Anterior cingulate cortex (tissue), 58 donors: ENCODE results near the gene SERGEF.
A peak's percentile ranks its signal among the peaks of the same experiment; 100 is the strongest.

Source experiments
- DNase-seq, 58 donors: peaks; one replicate each; lab custom pipeline; 2025; lab: John Stamatoyannopoulos, UW

The SERGEF gene

DNA sequence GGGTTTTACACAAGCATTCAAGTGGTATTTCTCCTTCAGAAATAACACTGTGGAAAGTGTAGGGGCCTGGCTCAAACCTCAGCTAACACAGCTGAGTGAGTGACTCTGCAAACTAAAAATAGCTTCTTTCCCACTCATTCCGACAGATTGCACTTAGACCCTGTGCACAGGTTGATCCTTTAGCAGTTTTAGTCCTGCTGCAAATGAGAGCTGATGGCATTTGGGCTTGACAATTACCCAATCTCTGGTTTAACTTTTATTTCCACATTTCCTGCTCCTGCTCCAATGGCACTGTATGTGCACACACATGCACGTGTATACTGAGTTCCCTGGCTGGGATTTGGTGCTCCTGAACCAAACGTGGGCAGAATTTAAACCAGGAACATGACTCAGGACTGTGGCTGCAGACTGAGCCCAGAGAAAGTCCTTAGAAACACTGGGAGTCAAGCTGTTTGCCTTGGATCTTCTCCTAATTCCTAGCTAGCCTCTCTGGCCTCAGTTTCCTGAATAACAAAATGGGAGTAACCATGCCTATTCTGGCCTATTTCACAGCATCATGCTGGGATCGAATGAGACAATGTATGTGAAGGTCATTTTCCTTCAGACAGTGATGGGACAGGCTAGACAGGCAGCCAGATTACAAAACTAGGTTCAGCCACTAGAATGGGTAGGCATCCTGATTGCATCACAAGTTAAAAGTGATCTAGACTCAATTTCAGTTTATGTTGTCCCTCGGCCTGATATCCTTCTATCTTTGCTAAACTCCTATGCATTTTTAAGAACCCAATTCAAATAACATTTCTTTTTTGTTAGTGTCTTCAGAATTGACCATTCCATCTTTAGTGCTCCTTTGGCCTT is 58.2 kb downstream of the SERGEF start:
- DNase-seq = peak in 22 of 58 donors; percentile 1 to 67 (median 19)

DNA sequence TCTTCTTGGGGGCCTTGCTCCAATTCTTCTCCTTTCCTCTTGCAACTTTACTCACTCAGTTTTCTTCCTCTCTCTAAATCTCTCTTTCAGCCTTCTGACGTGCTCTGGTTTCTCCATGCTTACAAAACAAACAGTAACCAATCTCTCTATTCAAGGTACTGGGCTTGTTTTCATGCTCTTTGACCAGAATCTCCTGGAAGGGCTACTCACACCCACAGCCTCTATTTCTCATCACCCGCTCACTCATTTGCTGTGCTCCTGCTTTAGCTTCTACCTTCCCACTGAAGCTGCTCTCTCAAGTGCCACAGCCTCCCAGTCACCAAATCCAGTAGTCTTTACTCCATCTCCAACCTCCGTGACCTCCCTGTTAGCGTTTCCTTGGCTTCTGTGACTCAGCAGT is 60.4 kb downstream of the SERGEF start:
- no peak for DNase-seq

DNA sequence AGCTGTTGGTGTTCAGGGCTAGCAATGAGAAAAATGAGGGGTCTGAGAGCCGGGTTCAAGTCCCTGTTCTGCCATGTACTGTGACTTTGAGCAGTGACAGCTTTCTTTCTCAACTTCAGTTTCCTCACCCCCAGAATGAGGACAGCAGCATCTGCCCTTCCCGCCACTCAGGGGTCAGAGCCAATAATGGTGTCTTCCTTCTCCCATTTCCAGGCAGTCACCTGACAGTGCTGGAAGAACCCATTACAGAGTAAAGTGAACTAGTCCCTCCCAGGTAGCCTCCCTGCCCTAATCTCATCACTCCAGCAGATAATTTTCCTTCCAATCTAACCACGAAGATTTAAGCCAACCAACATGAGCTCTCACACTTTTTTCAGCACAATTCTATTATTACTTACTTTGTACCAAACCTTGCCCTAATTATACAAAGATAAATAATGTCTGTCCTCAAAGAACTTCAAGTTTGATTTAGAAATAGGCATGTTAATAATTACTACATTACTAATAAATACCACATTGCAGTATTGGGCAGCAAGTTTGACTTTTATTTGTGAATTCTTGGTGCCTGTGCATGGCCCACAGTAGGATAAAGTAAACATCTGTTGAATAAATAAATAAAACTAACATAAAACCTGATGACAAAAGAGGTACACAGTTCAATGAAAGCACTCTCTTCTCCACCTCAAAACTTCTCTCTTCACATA is 61.0 kb downstream of the SERGEF start:
- DNase-seq = no peak

DNA sequence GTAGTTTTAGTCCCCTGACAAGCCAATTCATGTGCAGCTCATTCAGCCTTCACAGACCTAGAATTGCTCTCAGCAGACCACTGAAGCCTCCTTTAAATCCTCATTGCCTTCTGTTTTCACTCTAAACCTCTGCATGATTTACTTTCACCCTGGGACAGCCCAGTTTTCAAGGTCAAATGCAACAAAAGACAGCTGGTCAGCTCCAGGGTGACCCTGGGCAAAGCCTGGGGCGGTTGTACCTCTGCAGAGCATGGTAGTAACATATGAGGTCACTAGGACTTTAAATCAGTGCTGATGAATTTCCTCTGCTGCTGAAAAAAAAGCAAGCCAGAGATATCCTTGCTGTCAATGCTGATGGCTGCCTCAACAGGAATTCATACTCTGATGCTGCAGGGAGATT is 62.2 kb downstream of the SERGEF start:
- DNase-seq = no peak

DNA sequence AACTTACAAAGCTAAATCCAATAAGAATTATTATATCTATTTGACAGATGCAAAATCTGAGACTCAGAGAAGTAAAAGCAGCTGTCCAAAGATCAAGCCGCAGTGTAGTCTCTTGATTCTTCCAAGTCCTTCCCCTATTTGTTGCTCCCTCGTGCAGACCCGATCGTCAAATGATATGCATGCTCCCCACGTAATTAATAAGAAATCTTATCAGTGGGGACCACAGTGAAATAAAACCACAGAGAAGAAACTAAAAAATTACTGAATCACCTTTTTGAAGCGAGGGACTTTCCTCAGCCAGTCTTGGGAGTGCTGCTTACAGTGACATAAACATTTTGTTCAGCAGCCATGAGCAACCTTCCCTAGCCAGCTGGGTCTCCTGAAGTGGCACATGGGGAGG is 64.6 kb downstream of the SERGEF start:
- DNase-seq = no peak

DNA sequence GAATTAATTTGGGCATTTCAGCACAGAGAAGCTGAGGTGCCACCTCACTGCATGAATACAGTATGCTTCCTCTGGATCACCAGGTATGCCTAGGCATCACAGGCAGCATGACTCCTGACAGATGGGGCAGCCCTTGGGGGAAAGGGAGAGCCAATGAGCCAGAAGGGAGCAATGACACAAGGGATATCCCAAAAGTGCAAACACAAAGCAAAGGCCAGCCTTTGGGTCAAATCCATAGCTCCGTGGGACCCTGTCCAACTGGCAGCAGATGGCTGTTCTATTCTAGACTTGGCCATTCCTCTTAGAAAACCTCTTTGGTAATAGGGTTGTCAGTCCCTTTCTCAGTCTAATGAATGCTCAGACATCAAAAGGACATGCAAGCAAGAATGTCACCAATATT is 73.3 kb downstream of the SERGEF start:
- DNase-seq = no peak

DNA sequence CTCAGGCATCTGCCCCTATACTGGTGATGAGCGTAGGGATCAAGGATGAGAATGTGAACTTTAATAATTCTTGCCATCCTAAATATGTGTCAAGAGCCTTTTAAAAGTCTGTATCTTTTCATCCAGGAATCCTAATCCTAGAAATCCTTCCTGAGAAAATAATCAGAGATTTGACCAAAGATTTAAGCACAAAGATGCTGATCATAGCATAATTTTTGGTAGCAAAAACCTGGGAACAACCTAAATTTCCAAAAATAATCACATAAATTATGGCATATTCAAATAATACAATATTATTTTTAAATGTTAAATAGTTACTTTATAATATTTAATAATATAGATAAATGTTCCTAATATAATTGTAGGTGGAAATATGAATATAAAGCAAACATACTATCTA is 76.1 kb downstream of the SERGEF start:
- no peak for DNase-seq

DNA sequence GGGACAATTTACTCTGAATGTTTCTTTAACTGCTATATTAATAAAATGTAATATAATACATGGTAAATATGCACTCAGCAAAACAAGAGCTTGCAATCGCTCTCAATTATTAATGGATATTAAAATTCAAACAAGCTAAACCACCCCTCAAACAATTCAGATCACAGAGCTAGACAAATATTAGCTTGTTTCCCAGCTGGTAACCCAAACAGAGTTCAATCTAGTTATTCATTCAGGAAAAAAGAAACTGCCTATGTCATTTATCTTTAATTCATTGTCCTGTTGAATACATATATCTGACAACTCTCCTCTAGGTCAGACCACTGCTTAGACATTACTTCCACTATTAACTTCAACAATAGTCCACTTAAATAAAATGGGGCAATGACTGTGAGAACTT is 78.7 kb downstream of the SERGEF start:
- no peak for DNase-seq

DNA sequence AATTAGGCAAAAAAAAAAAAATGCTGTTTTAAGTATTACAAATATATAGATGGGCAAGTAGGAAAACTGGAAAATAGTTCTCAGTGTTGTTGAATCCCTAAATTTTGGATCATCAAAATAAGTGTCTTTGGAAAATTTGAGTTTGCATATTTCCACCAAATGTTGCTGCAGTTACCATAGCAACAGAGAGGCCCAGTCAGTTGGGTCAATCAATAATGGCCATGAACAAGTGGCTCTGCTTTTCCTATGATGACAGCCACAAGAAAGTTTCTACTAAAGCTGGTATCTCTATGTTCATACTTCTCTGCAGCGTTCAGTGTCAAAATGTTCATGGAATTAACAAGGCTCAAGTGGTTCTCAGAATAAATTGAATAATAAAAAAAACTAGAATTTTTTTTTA is 79.1 kb downstream of the SERGEF start:
- no peak for DNase-seq

DNA sequence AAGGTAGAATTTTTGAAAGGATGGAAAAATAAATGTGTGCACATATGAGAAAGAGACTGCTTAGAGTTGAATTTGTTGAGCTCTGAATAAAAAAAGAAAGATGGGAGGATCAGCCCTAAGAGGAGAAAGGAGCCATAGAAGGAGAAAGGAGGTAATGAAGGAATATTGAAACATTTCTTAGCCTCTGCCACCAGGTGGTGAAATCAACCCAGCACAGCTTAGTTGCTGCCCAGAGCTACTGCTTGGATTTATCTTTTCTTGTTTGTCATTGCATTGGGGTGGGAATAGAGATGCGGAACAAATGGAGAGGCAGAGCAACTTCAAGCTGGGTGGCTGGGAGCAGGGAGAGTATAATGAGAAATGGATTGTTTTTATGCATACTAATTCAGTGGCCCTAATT is 80.4 kb downstream of the SERGEF start:
- DNase-seq = no peak

DNA sequence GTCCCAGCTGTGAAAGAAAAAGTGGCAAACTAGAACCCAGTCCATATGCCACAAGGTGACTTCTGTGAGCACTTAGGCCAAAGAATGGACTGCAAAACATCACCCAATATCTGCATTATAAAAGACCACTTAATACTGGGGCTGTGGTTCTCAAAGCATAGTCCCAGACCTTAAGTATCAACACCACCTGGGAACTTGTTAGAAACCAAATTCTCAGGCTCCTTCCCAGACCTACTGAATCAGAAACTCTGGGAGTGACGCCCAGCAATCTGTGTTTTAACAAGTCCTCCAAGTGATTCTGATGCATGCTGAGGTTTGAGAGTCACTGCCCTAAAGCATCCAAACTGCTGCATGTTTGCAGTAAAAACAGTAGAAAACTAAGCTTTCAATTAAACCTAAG is 81.3 kb downstream of the SERGEF start:
- no peak for DNase-seq

DNA sequence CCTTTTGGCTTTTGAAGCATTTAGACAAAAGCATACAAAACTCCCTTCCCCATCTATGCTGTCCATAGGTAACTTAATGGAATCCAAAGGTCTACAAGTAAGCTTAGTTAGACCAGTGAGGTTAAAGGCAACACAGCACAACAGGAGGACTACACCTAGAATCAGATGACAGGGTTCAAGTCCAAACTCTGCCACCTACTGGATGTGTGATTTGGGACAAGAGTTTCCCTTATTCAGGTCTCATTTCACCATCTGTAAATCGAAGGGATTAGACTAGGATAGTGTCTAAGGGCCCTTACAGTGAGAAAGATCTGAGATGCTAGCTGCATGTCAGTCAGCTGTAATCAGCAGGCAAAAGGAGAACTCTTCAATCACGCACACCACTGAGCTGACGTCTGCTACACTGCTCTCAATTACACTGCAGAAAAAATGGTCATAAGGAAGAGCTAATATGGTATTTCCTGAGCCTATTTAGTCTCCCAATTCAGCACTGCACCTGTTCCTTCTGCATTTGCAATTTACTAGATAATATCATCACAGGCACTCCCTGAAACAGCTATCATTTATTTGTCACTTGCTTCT is 82.2 kb downstream of the SERGEF start:
- DNase-seq = no peak

DNA sequence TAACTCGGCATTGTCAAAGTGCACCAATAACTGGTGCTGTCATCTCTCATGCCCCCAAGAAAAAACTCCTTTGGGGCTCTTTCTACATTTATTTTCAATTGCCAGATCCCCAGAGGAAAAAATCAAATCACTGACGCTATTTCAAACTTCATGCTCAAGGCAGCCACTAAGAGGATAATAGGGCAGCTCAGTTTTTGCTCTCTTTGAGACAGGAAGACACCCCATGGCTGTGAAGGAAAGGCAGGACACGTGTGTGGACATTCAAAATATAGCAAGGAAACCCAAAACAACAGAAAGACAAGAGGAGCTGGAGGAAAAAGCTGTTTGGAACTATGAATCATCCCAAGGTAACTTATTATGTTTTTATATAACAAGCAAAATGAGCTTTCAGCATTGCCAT is 83.7 kb downstream of the SERGEF start:
- no peak for DNase-seq

DNA sequence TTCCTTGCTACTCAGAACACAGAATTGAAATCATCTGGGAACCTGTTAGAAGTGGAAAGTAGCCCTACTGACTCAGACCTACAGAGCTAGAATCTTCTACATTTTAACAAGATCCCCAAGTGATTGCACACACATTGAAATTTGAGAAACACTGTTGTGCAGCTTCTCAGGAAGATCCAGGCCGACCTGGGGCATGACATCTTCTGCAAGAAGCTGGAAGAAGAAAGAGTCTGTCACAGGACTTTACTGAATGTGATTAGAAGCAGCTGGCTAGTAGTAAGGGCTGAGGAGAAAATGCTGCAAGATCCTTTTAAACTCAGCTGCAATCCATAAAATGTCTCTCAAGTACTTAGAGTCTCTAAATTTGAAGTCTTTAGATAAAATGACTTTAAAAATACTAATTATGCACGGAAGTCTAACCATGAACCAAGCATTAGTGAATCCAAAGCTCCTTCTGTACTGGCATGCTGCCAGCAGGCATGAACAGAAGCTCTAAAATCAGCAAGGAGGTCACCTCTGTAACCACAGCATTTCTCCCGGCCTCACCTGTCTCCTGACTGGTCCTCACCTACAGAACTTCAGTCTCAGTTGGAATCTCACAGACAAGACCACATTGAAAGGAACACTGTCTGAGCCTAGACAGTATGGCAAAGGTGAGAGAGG is 85.0 kb downstream of the SERGEF start:
- DNase-seq = no peak

DNA sequence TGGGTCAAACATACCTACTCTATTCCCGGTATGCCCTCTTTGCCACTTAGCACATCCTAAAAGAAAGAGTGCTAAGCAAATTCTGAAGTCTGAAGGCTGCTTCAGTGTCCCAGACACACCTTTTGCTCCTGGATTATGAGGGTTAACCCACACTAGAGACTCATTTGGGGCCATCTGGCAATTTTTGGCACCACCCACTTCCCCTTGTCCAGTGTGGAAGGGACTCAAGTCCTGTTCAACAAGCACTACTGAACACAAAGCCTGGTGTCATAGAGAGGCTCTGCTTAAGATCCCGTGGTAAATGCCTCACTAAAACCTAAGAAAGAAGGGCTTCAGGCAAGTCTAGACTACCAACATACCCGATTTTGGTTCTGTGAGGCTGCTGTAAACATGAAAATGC is 85.8 kb downstream of the SERGEF start:
- DNase-seq = no peak

DNA sequence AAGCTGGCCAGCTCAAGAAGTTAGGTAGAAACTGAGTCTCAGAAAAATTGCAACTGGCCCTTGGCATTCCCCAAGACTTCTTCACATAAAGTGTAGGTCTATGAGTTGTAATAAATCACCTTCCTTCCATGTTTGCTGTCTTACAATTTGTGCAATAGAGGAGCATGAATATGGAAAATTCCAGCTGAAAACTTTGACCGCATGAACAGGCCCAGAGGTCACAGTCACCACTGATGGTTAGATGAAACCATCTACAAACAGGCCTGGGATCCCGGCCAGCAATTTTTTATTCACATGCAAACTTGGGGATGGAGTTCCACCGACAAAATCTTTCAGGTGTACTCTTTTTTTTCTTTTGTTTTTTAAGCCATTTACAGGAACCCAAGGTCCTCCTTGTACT is 88.1 kb downstream of the SERGEF start:
- no peak for DNase-seq

DNA sequence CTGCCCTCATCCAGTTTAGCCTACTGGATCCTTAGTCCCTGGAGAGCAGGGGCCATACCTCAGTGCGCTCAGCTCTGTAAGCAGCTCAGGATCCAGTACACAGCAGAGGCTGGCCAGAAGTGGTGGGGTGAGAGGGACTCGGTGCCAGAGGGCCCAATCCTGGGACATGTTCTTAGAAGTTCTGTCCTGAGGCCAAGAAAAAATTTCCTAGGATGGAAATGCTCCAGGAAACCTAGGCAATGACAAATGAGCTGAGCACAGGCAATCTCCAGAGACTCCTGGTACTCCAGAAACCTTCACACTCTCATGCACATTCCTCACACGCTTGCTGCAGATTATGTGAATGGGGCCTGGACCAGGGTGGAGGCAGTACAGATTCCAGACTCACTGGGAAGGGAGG is 89.6 kb downstream of the SERGEF start:
- DNase-seq = peak in 13 of 58 donors; percentile 2 to 37 (median 14)

DNA sequence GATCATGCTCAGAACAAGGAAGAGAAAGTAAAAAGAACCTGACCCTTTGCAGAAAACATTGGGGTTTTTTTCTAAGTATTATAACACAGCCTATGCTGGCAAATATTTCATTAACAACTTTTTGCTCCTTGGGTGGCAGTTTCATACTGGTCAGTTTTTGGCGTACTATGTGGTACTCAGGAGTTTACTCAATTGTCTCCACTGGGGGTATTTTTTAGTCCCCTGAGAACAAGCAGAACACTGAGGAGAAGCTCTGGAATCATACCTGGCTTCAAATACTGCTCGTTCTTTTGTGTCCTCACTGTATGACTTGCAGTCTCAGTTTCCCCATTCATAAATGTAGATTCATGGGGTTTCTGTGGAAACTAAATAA is 90.4 kb downstream of the SERGEF start:
- no peak for DNase-seq

DNA sequence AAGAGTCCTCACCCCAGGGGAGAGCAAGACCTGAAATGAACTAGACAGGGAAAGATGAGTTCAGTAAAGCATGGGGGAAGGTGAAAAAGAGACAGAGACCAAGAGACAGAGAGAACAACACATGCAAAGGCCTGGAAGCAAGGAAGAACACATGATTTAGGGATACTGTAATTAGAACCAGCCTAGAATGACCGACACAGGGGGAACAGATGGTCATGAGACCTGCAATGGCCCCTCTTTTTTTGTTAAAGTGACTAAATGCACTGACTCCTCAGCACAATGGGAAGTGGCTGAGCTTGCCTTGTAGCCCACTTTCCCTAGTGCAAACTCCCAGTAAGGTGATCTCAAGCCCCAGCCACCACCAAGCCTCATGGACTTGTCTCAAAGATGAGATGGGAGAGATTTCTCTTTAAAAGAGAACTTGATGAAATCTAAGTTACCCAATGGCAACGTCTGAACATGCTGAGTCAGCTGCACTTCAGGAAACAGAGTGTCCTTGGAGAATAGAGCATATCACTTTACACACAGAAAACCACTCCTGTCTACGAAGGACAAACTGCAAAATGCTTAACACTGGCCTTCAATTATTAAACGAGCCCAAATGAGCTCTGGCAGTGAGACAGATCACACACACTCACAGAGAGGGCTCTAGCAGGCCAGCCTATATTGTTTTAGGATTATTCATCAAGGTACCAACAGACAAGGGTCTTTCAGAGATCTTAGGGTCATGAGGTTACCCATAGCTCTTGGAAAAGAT is 91.0 kb downstream of the SERGEF start:
- no peak for DNase-seq

DNA sequence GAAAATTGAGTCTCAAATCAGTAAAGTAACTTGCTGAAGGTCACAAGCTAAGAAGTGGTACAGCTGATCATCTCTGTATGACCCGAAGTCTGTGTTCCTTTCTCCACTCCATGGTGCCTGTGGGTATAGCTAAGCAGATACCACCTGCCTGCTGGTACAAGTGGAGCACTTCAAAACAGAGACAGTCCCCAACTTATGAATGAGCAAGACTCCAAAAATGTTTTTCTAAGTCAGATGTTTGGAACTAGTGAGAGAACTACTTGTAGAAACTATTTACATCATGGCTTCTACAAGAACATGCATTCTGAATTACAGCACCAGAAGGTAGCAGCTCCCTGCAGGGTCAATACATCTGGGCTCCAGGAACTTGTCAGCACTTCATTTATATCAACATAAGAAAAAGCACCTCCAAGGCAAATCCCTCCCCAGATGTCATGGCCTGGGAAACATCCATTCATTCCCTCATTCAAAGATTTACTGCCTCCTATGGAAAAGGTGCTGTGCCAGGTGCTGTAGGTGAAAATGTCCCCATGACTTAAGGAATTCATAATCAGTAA is 94.7 kb downstream of the SERGEF start:
- no peak for DNase-seq
